Trophoblast cell (in vitro differentiated cells and primary cell): Measurements from ENCODE around the gene STK17A.
A peak's percentile ranks its signal among the peaks of the same experiment; 100 is the strongest.

ENCODE experiments used
- DNase-seq, 2 donors: peaks; one replicate each; pipeline ENCODE4 v3.0.0-alpha.2; 2016
- H2AFZ ChIP-seq: 2 replicates; pipeline ENCODE4 v1.6.1; 2013; ENCODE audit warnings: low read length, moderate library complexity, mild to moderate bottlenecking; ENCODE audit not compliant: insufficient read depth, poor library complexity
- H2AK5ac ChIP-seq: 2 replicates; pipeline ENCODE4 v1.6.1; 2013; ENCODE audit warnings: mild to moderate bottlenecking, low read length
- H2BK120ac ChIP-seq: 2 replicates; pipeline ENCODE4 v1.6.1; 2013; ENCODE audit warnings: low read length, mild to moderate bottlenecking, moderate library complexity; ENCODE audit not compliant: insufficient read depth, poor library complexity
- H2BK12ac ChIP-seq: 2 replicates; pipeline ENCODE4 v1.6.1; 2013; ENCODE audit warnings: mild to moderate bottlenecking, low read length, moderate library complexity
- H2BK5ac ChIP-seq: 2 replicates; pipeline ENCODE4 v1.6.1; 2013; ENCODE audit warnings: low read length, low read depth, moderate library complexity, mild to moderate bottlenecking; ENCODE audit not compliant: poor library complexity
- H3K14ac ChIP-seq: 2 replicates; pipeline ENCODE4 v1.6.1; 2013; ENCODE audit warnings: mild to moderate bottlenecking, low read length
- H3K18ac ChIP-seq: 2 replicates; pipeline ENCODE4 v1.6.1; 2013; ENCODE audit warnings: mild to moderate bottlenecking, low read length
- H3K23ac ChIP-seq: 2 replicates; pipeline ENCODE4 v1.6.1; 2013; ENCODE audit warnings: low read length
- H3K27ac ChIP-seq: 2 replicates; pipeline ENCODE4 v1.5.1; 2013; ENCODE audit warnings: low read depth, mild to moderate bottlenecking, inconsistent platforms, low read length, moderate library complexity
- H3K27me3 ChIP-seq: 2 replicates; pipeline ENCODE4 v1.6.1; 2013; ENCODE audit warnings: inconsistent platforms, mild to moderate bottlenecking, low read length, moderate library complexity; ENCODE audit not compliant: insufficient read depth
- H3K36me3 ChIP-seq, 2 experiments: 1 replicate in 1 of 2; 2 replicates in 1 of 2; pipeline ENCODE4 v1.6.1; 2013; ENCODE audit warnings: low read length in 2 of 2, mild to moderate bottlenecking in 2 of 2, moderate library complexity in 1 of 2; ENCODE audit not compliant: insufficient read depth in 2 of 2, control insufficient read depth in 1 of 2
- H3K4ac ChIP-seq: 2 replicates; pipeline ENCODE4 v1.6.1; 2013; ENCODE audit warnings: low read depth, mild to moderate bottlenecking, low read length, moderate library complexity
- H3K4me1 ChIP-seq, 2 experiments: 1 replicate in 1 of 2; 2 replicates in 1 of 2; pipeline ENCODE4 v1.6.1; 2013; ENCODE audit warnings: low read length in 2 of 2, mild to moderate bottlenecking in 2 of 2, moderate library complexity in 1 of 2; ENCODE audit not compliant: insufficient read depth in 2 of 2, control insufficient read depth in 1 of 2
- H3K4me2 ChIP-seq: 2 replicates; pipeline ENCODE4 v1.6.1; 2013; ENCODE audit warnings: inconsistent platforms, mild to moderate bottlenecking, low read length, moderate library complexity
- H3K4me3 ChIP-seq: 2 replicates; pipeline ENCODE4 v1.5.1; 2013; ENCODE audit warnings: mild to moderate bottlenecking, low read depth, low read length, inconsistent platforms
- H3K79me1 ChIP-seq: one replicate; pipeline ENCODE4 v1.6.1; 2013; ENCODE audit warnings: low read length
- H3K79me2 ChIP-seq: 2 replicates; pipeline ENCODE4 v1.6.1; 2013; ENCODE audit warnings: low read length, mild to moderate bottlenecking; ENCODE audit not compliant: control insufficient read depth, insufficient read depth, poor library complexity
- H3K9ac ChIP-seq: 2 replicates; pipeline ENCODE4 v1.6.1; 2013; ENCODE audit warnings: mild to moderate bottlenecking, low read length
- H3K9me3 ChIP-seq: 2 replicates; pipeline ENCODE4 v1.6.1; 2013; ENCODE audit warnings: low read depth, mild to moderate bottlenecking, control low read depth, inconsistent platforms, low read length; ENCODE audit not compliant: insufficient read depth
- H4K12ac ChIP-seq: 2 replicates; pipeline ENCODE4 v1.6.1; 2013; ENCODE audit warnings: low read depth, mild to moderate bottlenecking, low read length, moderate library complexity
- H4K8ac ChIP-seq: 2 replicates; pipeline ENCODE4 v1.6.1; 2013; ENCODE audit warnings: low read depth, mild to moderate bottlenecking, low read length, moderate library complexity
- H4K91ac ChIP-seq: one replicate; pipeline ENCODE4 v1.6.1; 2013; ENCODE audit warnings: low read depth, mild to moderate bottlenecking, low read length, moderate library complexity
- WGBS: extraction: QIAGEN DNeasy Blood & Tissue Kit; methylation state at CpG from one replicate; pipeline ENCODE4 v1.1.7; 2013; ENCODE audit warnings: missing lambda C conversion rate; ENCODE audit not compliant: insufficient read length, insufficient coverage; ENCODE audit errors: extremely low coverage; 5-methylcytosine and 5-hydroxymethylcytosine counted together

The STK17A gene

DNA sequence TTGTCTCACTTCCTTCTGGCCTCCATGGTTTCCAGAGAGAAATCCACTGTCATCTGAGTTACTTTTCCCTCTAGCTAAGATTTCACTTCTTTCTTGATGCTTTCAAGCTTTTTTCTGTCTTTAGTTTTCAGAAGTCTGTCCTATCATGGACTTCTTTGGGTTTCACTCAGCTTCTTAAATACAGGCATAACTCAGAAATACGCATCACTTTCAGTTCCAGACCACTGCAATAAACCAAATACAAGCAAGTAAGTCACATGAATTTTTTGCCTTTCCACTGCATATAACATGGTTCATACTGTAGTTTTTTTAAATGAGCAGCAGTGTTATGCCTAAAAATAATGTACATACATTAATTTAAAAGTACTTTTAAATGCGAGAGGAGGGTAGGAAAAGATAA is 48.7 kb downstream of the STK17A start:
- H3K9ac ChIP-seq, result no peak overlapping the region

GRCh38 chr7:43632746-43633145 is 49.8 kb downstream of the STK17A start:
- H2AFZ ChIP-seq, result no peak overlapping the region
- no peak overlapping the region for H4K91ac ChIP-seq

More for the DNA sequence above, 48.7 kb downstream of the STK17A start:
- Histone ChIP-seq H3K18ac (no peak overlapping the region), H4K12ac (no peak overlapping the region), H3K27ac (no peak overlapping the region), H3K27me3 (no peaks in the 10 kb centered on the region), H3K4me1 (no peaks in the 10 kb centered on the region), H2BK120ac (no peak overlapping the region), H3K9me3 (peaks cover 2% of the 10 kb centered on the region), H3K36me3 (peaks cover 7 to 11% of the 10 kb centered on the region in 2 experiments), H2AFZ (no peak overlapping the region), H3K79me1 (no peaks in the 10 kb centered on the region), H4K8ac (no peak overlapping the region), H3K23ac (no peak overlapping the region), H2AK5ac (no peak overlapping the region), H3K79me2 (no peaks in the 10 kb centered on the region), H2BK12ac (no peak overlapping the region), H4K91ac (no peak overlapping the region), H3K4ac (no peak overlapping the region), H3K14ac (no peak overlapping the region), H3K4me3 (no peak overlapping the region), H3K4me2 (no peak overlapping the region), H2BK5ac (no peak overlapping the region)
- DNase-seq, result no peak
- no CpG with 5 or more reads among the region's 2 CpGs for WGBS

GRCh38 chr7:43634384-43634783 is 51.5 kb downstream of the STK17A start:
- H3K9me3 ChIP-seq, result peaks cover 2% of the 10 kb centered on the region
- no CpG with 5 or more reads among the region's 2 CpGs for WGBS
- no peak overlapping the region for H3K4me3 ChIP-seq
- DNase-seq, result no peak
- no peak overlapping the region for H4K8ac ChIP-seq
- no peak overlapping the region for H2BK5ac ChIP-seq
- peaks cover 8 to 16% of the 10 kb centered on the region in 2 experiments for H3K36me3 ChIP-seq
- H4K91ac ChIP-seq, result no peak overlapping the region
- no peak overlapping the region for H3K9ac ChIP-seq
- H3K79me1 ChIP-seq, result no peaks in the 10 kb centered on the region
- H3K27me3 ChIP-seq, result no peaks in the 10 kb centered on the region
- no peak overlapping the region for H2BK120ac ChIP-seq
- H4K12ac ChIP-seq, result no peak overlapping the region
- H3K4me1 ChIP-seq, result no peaks in the 10 kb centered on the region
- H3K4ac ChIP-seq, result no peak overlapping the region
- no peak overlapping the region for H3K4me2 ChIP-seq
- H2BK12ac ChIP-seq, result no peak overlapping the region
- no peak overlapping the region for H3K23ac ChIP-seq
- H3K18ac ChIP-seq, result no peak overlapping the region
- H3K79me2 ChIP-seq, result no peaks in the 10 kb centered on the region
- H3K27ac ChIP-seq, result no peak overlapping the region
- no peak overlapping the region for H3K14ac ChIP-seq
- no peak overlapping the region for H2AFZ ChIP-seq
- no peak overlapping the region for H2AK5ac ChIP-seq

More at GRCh38 chr7:43632746-43633145, 49.8 kb downstream of the STK17A start:
- H3K4me3 ChIP-seq, result no peak overlapping the region
- no peak for DNase-seq
- H3K36me3 ChIP-seq, result peaks cover 7 to 14% of the 10 kb centered on the region in 2 experiments
- H2BK12ac ChIP-seq, result no peak overlapping the region
- no peak overlapping the region for H3K9ac ChIP-seq
- no peak overlapping the region for H2BK120ac ChIP-seq
- H2BK5ac ChIP-seq, result no peak overlapping the region
- H3K79me2 ChIP-seq, result no peaks in the 10 kb centered on the region
- peaks cover 2% of the 10 kb centered on the region for H3K9me3 ChIP-seq
- H3K23ac ChIP-seq, result no peak overlapping the region
- no peak overlapping the region for H3K27ac ChIP-seq
- no peaks in the 10 kb centered on the region for H3K79me1 ChIP-seq
- H3K4ac ChIP-seq, result no peak overlapping the region
- no peak overlapping the region for H3K14ac ChIP-seq
- no peaks in the 10 kb centered on the region for H3K27me3 ChIP-seq
- H4K12ac ChIP-seq, result no peak overlapping the region
- no peak overlapping the region for H3K4me2 ChIP-seq
- no peak overlapping the region for H2AK5ac ChIP-seq
- no peak overlapping the region for H3K18ac ChIP-seq
- no peaks in the 10 kb centered on the region for H3K4me1 ChIP-seq
- no CpG with 5 or more reads among the region's 4 CpGs for WGBS
- no peak overlapping the region for H4K8ac ChIP-seq

GRCh38 chr7:43636093-43636492 is 53.2 kb downstream of the STK17A start:
- H3K18ac ChIP-seq, result no peak overlapping the region
- no peaks in the 10 kb centered on the region for H3K4me1 ChIP-seq
- no peak overlapping the region for H4K12ac ChIP-seq
- H3K36me3 ChIP-seq, result peaks cover 9 to 20% of the 10 kb centered on the region in 2 experiments
- H3K4me2 ChIP-seq, result no peak overlapping the region
- H3K23ac ChIP-seq, result no peak overlapping the region
- H3K79me2 ChIP-seq, result no peaks in the 10 kb centered on the region
- H2BK5ac ChIP-seq, result no peak overlapping the region
- no peak overlapping the region for H3K4ac ChIP-seq
- no peak overlapping the region for H2BK120ac ChIP-seq
- no peaks in the 10 kb centered on the region for H3K79me1 ChIP-seq
- H2AK5ac ChIP-seq, result no peak overlapping the region
- no peak overlapping the region for H4K91ac ChIP-seq
- no peak overlapping the region for H3K14ac ChIP-seq
- H3K9ac ChIP-seq, result no peak overlapping the region
- H3K9me3 ChIP-seq, result peaks cover 2% of the 10 kb centered on the region
- DNase-seq, result peak in 1 of 2 donors; percentile 30
- no peaks in the 10 kb centered on the region for H3K27me3 ChIP-seq
- WGBS, result no CpG with 5 or more reads among the region's 6 CpGs
- no peak overlapping the region for H3K27ac ChIP-seq
- no peak overlapping the region for H4K8ac ChIP-seq
- no peak overlapping the region for H2AFZ ChIP-seq
- no peak overlapping the region for H2BK12ac ChIP-seq
- no peak overlapping the region for H3K4me3 ChIP-seq
